ENCODE results near the gene FAM78B. TPM values are rescaled to one million over a fixed set of nuclear protein-coding genes. Genes with fewer than 3 reads are reported as not detected.
A peak's percentile ranks its signal among the peaks of the same experiment; 100 is the strongest.

The FAM78B gene
- polyA plus RNA-seq, 4 donors, result 0.22 to 1.3 (median 0.86) TPM

DNA sequence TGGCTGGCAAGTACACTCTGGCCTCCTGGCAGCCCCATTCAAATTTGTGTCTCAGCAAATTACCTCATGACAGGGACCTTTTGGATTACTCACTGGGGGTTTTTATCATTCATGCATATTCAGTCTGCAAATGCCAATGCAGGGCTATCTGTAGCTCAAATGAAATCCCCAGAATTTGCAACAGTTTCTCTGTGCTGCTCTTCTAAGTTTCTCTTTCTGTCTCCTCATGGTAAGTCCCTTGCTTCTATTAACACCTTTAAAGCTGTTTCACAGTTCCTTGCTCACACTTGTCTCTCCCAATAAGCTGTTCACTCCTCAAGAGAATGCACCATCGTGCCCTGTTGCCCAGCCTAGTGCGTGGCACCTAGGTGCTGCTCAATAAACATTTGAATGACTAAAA is 3.3 kb upstream of the FAM78B start:
- no peak overlapping the region for H3K27ac ChIP-seq (ENCODE audit: low read depth in 1 of 3, low read length in 2 of 3)
- no peak for FAIRE-seq

GRCh38 chr1:166169182-166169581 is 2.4 kb upstream of the FAM78B start:
- Histone ChIP-seq H3K27ac (ENCODE audit: low read depth in 1 of 3, low read length in 2 of 3) (no peak overlapping the region), H3K9me3 (ENCODE audit: control insufficient read depth in 2 of 2, insufficient read depth in 1 of 2, low read depth in 1 of 2, low read length in 1 of 2) (no peaks in the 10 kb centered on the region), H3K4me1 (ENCODE audit: control insufficient read depth in 3 of 3, insufficient read depth in 2 of 3, low read depth in 1 of 3, low read length in 2 of 3) (peaks cover 0 to 16% (median 8%) of the 10 kb centered on the region in 3 donors), H3K27me3 (ENCODE audit: control insufficient read depth in 3 of 3, insufficient read depth in 3 of 3, low read length in 3 of 3) (peaks cover 2 to 22% (median 4%) of the 10 kb centered on the region in 3 donors), H3K4me3 (ENCODE audit: low read depth in 1 of 3, low read length in 3 of 3) (no peak overlapping the region), H3K36me3 (ENCODE audit: control insufficient read depth in 3 of 3, insufficient read depth in 2 of 3, low read depth in 1 of 3, low read length in 3 of 3) (no peaks in the 10 kb centered on the region)
- DNase-seq (no peak), FAIRE-seq (no peak)
- 54 to 59% (median 56%) methylated on average over 3 of the region's 3 CpGs for WGBS, 3 donors

More for the DNA sequence above, 3.3 kb upstream of the FAM78B start:
- no peak for DNase-seq
- Histone ChIP-seq H3K4me3 (ENCODE audit: low read depth in 1 of 3, low read length in 3 of 3) (no peak overlapping the region), H3K9me3 (ENCODE audit: control insufficient read depth in 2 of 2, insufficient read depth in 1 of 2, low read depth in 1 of 2, low read length in 1 of 2) (no peaks in the 10 kb centered on the region), H3K36me3 (ENCODE audit: control insufficient read depth in 3 of 3, insufficient read depth in 2 of 3, low read depth in 1 of 3, low read length in 3 of 3) (no peaks in the 10 kb centered on the region), H3K27me3 (ENCODE audit: control insufficient read depth in 3 of 3, insufficient read depth in 3 of 3, low read length in 3 of 3) (peaks cover 2 to 15% (median 4%) of the 10 kb centered on the region in 3 donors), H3K4me1 (ENCODE audit: control insufficient read depth in 3 of 3, insufficient read depth in 2 of 3, low read depth in 1 of 3, low read length in 2 of 3) (peaks cover 0 to 13% (median 8%) of the 10 kb centered on the region in 3 donors)
- 70 to 88% (median 78%) methylated on average over 2 of the region's 2 CpGs for WGBS, 3 donors

GRCh38 chr1:166167572-166167925 is 748 bp upstream of the FAM78B start:
- DNase-seq (peak in 1 of 2 donors; percentile 40), FAIRE-seq (no peak)
- H3K27ac ChIP-seq (ENCODE audit: low read depth in 1 of 3, low read length in 2 of 3), result peak overlapping the region; percentile 46 to 53 (median 52)

DNA sequence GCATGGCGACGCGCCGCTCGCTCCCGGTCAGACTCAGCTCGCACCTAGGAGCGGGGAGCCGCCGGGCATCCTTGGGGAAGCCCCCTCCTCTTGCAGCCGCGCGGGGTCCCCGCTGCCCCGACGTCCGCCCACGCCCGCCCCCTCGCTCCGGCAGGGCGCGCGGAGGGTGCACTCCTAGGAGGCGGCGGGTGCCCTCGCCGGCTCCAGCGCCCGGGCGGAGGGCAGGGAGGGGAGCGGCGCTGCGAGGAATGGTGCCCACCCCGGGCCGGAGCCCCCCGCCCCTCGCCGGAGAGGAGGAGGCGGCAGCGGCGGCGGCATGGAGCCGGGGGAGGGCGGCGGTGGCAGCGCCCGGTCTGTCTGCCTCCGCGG is 488 bp downstream of the FAM78B start:
- peaks cover 0 to 16% (median 8%) of the 10 kb centered on the region in 3 donors for H3K4me1 ChIP-seq (ENCODE audit: control insufficient read depth in 3 of 3, insufficient read depth in 2 of 3, low read depth in 1 of 3, low read length in 2 of 3)
- H3K36me3 ChIP-seq (ENCODE audit: control insufficient read depth in 3 of 3, insufficient read depth in 2 of 3, low read depth in 1 of 3, low read length in 3 of 3), result no peaks in the 10 kb centered on the region
- H3K27ac ChIP-seq (ENCODE audit: low read depth in 1 of 3, low read length in 2 of 3), result no peak overlapping the region
- peak overlapping the region in 2 of 3 donors; percentile 64 to 69 for H3K4me3 ChIP-seq (ENCODE audit: low read depth in 1 of 3, low read length in 3 of 3)
- H3K9me3 ChIP-seq (ENCODE audit: control insufficient read depth in 2 of 2, insufficient read depth in 1 of 2, low read depth in 1 of 2, low read length in 1 of 2), result no peaks in the 10 kb centered on the region
- DNase-seq (no peak), FAIRE-seq (no peak)
- peaks cover 4 to 35% (median 4%) of the 10 kb centered on the region in 3 donors for H3K27me3 ChIP-seq (ENCODE audit: control insufficient read depth in 3 of 3, insufficient read depth in 3 of 3, low read length in 3 of 3)
- 0 to 1% (median 1%) methylated on average over 2 to 50 of the region's 50 CpGs for WGBS, 3 donors

More at GRCh38 chr1:166167572-166167925, 748 bp upstream of the FAM78B start:
- H3K4me1 ChIP-seq (ENCODE audit: control insufficient read depth in 3 of 3, insufficient read depth in 2 of 3, low read depth in 1 of 3, low read length in 2 of 3), result peaks cover 0 to 16% (median 8%) of the 10 kb centered on the region in 3 donors
- 14 to 33% (median 16%) methylated on average over 5 of the region's 5 CpGs for WGBS, 3 donors
- peak overlapping the region in 2 of 3 donors; percentile 46 to 69 for H3K4me3 ChIP-seq (ENCODE audit: low read depth in 1 of 3, low read length in 3 of 3)
- peaks cover 4 to 29% (median 4%) of the 10 kb centered on the region in 3 donors for H3K27me3 ChIP-seq (ENCODE audit: control insufficient read depth in 3 of 3, insufficient read depth in 3 of 3, low read length in 3 of 3)
- no peaks in the 10 kb centered on the region for H3K9me3 ChIP-seq (ENCODE audit: control insufficient read depth in 2 of 2, insufficient read depth in 1 of 2, low read depth in 1 of 2, low read length in 1 of 2)
- no peaks in the 10 kb centered on the region for H3K36me3 ChIP-seq (ENCODE audit: control insufficient read depth in 3 of 3, insufficient read depth in 2 of 3, low read depth in 1 of 3, low read length in 3 of 3)

- Histone ChIP-seq H3K4me1 (ENCODE audit: control insufficient read depth in 3 of 3, insufficient read depth in 2 of 3, low read depth in 1 of 3, low read length in 2 of 3) (peaks cover 0 to 16% (median 8%) of the 10 kb centered on the region in 3 donors), H3K27me3 (ENCODE audit: control insufficient read depth in 3 of 3, insufficient read depth in 3 of 3, low read length in 3 of 3) (peaks cover 4 to 35% (median 4%) of the 10 kb centered on the region in 3 donors), H3K27ac (ENCODE audit: low read depth in 1 of 3, low read length in 2 of 3) (no peak overlapping the region), H3K4me3 (ENCODE audit: low read depth in 1 of 3, low read length in 3 of 3) (peak overlapping the region; percentile 30 to 69 (median 44)), H3K36me3 (ENCODE audit: control insufficient read depth in 3 of 3, insufficient read depth in 2 of 3, low read depth in 1 of 3, low read length in 3 of 3) (no peaks in the 10 kb centered on the region), H3K9me3 (ENCODE audit: control insufficient read depth in 2 of 2, insufficient read depth in 1 of 2, low read depth in 1 of 2, low read length in 1 of 2) (no peaks in the 10 kb centered on the region)
- FAIRE-seq, result no peak
- peak; percentile 20 to 67 for DNase-seq
- 1 to 3% (median 3%) methylated on average over 42 to 61 of the region's 61 CpGs for WGBS, 3 donors
Measured at GRCh38 chr1:166165661-166166328, 1.0 kb downstream of the FAM78B start.

DNA sequence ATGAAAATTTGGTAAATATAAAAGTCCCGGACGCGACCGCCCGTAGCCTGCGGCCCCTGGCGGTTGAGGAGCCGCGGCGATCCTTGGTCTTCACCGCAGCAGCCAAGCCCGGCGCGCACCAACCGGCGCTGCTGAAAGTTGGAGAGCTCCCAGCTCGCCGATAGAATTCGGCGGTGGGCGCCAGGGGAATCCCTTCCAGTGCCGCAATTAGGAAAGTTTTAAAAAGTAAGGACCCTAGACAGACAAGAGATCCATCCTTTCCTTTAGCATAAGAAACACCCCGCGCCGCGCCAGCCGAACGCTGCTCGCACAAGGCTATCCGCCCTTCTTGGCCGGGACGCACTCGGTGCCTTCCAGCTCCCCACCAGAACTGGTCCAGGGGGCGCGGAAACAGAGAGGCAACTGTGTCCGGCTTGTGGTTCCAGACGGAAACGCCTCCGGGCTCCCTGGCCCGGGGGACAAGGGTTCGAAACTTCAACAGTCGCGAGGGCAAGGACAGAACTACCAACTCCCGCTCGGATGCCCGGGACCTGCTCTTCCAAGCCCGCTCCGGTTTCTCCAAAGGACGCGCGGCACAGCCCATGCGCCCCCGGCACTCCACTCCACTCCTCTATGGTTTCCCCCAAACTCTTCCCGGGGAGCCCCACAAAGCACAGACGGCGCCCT is 1.7 kb downstream of the FAM78B start:
- no peak for FAIRE-seq
- 1 to 2% (median 2%) methylated on average over 56 of the region's 56 CpGs for WGBS, 3 donors

DNA sequence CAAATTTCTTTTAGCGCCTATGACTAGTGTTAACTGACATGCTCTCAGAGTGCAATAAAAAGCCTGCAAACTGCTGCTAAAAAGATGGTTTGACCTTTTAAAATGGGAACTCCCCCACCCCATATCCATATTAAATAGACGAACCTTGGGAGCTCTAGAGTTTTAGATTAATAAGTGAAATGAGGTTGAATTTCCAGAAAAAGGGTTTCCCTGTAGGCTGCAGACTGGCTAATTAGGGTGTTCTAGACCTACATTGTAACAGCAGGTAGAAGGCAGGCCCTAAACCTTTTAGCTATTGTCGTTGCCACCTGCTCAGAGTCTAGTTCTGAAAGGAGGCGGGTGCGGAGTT is 2.2 kb downstream of the FAM78B start:
- H3K4me3 ChIP-seq (ENCODE audit: low read depth in 1 of 3, low read length in 3 of 3), result peak overlapping the region in 1 of 3 donors; percentile 30
- DNase-seq, result no peak
- 17 to 18% (median 18%) methylated on average over 5 of the region's 5 CpGs for WGBS, 3 donors

More for the DNA sequence above, 1.7 kb downstream of the FAM78B start:
- Histone ChIP-seq H3K27me3 (ENCODE audit: control insufficient read depth in 3 of 3, insufficient read depth in 3 of 3, low read length in 3 of 3) (peaks cover 4 to 35% (median 4%) of the 10 kb centered on the region in 3 donors), H3K36me3 (ENCODE audit: control insufficient read depth in 3 of 3, insufficient read depth in 2 of 3, low read depth in 1 of 3, low read length in 3 of 3) (no peaks in the 10 kb centered on the region), H3K27ac (ENCODE audit: low read depth in 1 of 3, low read length in 2 of 3) (no peak overlapping the region), H3K9me3 (ENCODE audit: control insufficient read depth in 2 of 2, insufficient read depth in 1 of 2, low read depth in 1 of 2, low read length in 1 of 2) (no peaks in the 10 kb centered on the region), H3K4me3 (ENCODE audit: low read depth in 1 of 3, low read length in 3 of 3) (peak overlapping the region; percentile 8 to 30 (median 17)), H3K4me1 (ENCODE audit: control insufficient read depth in 3 of 3, insufficient read depth in 2 of 3, low read depth in 1 of 3, low read length in 2 of 3) (peaks cover 0 to 16% (median 8%) of the 10 kb centered on the region in 3 donors)
- peak; percentile 33 to 71 for DNase-seq

GRCh38 chr1:166159656-166160055 is 7.1 kb downstream of the FAM78B start:
- DNase-seq (no peak), FAIRE-seq (no peak)
- Histone ChIP-seq H3K9me3 (ENCODE audit: control insufficient read depth in 2 of 2, insufficient read depth in 1 of 2, low read depth in 1 of 2, low read length in 1 of 2) (no peaks in the 10 kb centered on the region), H3K4me3 (ENCODE audit: low read depth in 1 of 3, low read length in 3 of 3) (no peak overlapping the region), H3K27me3 (ENCODE audit: control insufficient read depth in 3 of 3, insufficient read depth in 3 of 3, low read length in 3 of 3) (peaks cover 0 to 21% (median 2%) of the 10 kb centered on the region in 3 donors), H3K27ac (ENCODE audit: low read depth in 1 of 3, low read length in 2 of 3) (no peak overlapping the region), H3K36me3 (ENCODE audit: control insufficient read depth in 3 of 3, insufficient read depth in 2 of 3, low read depth in 1 of 3, low read length in 3 of 3) (no peaks in the 10 kb centered on the region), H3K4me1 (ENCODE audit: control insufficient read depth in 3 of 3, insufficient read depth in 2 of 3, low read depth in 1 of 3, low read length in 2 of 3) (no peaks in the 10 kb centered on the region)
- WGBS, 3 donors, result 78 to 88% (median 83%) methylated on average over 1 of the region's 1 CpG

More for the DNA sequence above, 2.2 kb downstream of the FAM78B start:
- no peak overlapping the region for H3K27ac ChIP-seq (ENCODE audit: low read depth in 1 of 3, low read length in 2 of 3)
- no peak for FAIRE-seq
- peaks cover 4 to 37% (median 4%) of the 10 kb centered on the region in 3 donors for H3K27me3 ChIP-seq (ENCODE audit: control insufficient read depth in 3 of 3, insufficient read depth in 3 of 3, low read length in 3 of 3)
- H3K9me3 ChIP-seq (ENCODE audit: control insufficient read depth in 2 of 2, insufficient read depth in 1 of 2, low read depth in 1 of 2, low read length in 1 of 2), result no peaks in the 10 kb centered on the region
- no peaks in the 10 kb centered on the region for H3K36me3 ChIP-seq (ENCODE audit: control insufficient read depth in 3 of 3, insufficient read depth in 2 of 3, low read depth in 1 of 3, low read length in 3 of 3)
- H3K4me1 ChIP-seq (ENCODE audit: control insufficient read depth in 3 of 3, insufficient read depth in 2 of 3, low read depth in 1 of 3, low read length in 2 of 3), result peaks cover 0 to 16% (median 8%) of the 10 kb centered on the region in 3 donors
